Astrocyte of the spinal cord (primary cell): ENCODE results near the gene PGAM4.

Experiments
- DNase-seq: peaks from one replicate; pipeline ENCODE4 v3.0.0; 2011; ENCODE audit warnings: low read depth, low spot score
- H3K4me3 ChIP-seq: 2 replicates; pipeline ENCODE4 v1.5.1; 2011; ENCODE audit warnings: low read depth, mild to moderate bottlenecking, low read length, moderate library complexity
- in situ Hi-C: cut with HindIII; loops from 2 replicates; pipeline ENCODE4 v1.10.0; 2017; ENCODE audit warnings: low sequenced_read_pairs
- TF ChIP-seq, protein P1 (sequence below): IDR thresholded peaks from 2 replicates; pipeline ENCODE4 v1.5.1; 2012; ENCODE audit warnings: low read depth, mild to moderate bottlenecking, low read length, inconsistent platforms

The PGAM4 gene

GRCh38 chrX:77918568-77918967, 50.9 kb downstream of the PGAM4 start:
- no peak overlapping the region for H3K4me3 ChIP-seq
- in situ Hi-C loops: no loop called here
- TF ChIP-seq, protein P1, sequence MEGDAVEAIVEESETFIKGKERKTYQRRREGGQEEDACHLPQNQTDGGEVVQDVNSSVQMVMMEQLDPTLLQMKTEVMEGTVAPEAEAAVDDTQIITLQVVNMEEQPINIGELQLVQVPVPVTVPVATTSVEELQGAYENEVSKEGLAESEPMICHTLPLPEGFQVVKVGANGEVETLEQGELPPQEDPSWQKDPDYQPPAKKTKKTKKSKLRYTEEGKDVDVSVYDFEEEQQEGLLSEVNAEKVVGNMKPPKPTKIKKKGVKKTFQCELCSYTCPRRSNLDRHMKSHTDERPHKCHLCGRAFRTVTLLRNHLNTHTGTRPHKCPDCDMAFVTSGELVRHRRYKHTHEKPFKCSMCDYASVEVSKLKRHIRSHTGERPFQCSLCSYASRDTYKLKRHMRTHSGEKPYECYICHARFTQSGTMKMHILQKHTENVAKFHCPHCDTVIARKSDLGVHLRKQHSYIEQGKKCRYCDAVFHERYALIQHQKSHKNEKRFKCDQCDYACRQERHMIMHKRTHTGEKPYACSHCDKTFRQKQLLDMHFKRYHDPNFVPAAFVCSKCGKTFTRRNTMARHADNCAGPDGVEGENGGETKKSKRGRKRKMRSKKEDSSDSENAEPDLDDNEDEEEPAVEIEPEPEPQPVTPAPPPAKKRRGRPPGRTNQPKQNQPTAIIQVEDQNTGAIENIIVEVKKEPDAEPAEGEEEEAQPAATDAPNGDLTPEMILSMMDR: no peak
- DNase-seq: no peak
